HG02884 (cell line): Measurements from ENCODE around the gene NAPA.
A peak's percentile ranks its signal among the peaks of the same experiment; 100 is the strongest.
"Not testable (repeated sequence)": the region's sequence is repeated elsewhere in the genome, so short reads cannot be mapped to it uniquely, and the experiment has no call there.

Experiments
- ATAC-seq: cut with Tn5 transposase; IDR thresholded peaks from one replicate; pipeline ENCODE4 v1.9.1; 2021; ENCODE audit warnings: mild to moderate bottlenecking, moderate library complexity; ENCODE audit not compliant: unreplicated experiment

NAPA gene

DNA sequence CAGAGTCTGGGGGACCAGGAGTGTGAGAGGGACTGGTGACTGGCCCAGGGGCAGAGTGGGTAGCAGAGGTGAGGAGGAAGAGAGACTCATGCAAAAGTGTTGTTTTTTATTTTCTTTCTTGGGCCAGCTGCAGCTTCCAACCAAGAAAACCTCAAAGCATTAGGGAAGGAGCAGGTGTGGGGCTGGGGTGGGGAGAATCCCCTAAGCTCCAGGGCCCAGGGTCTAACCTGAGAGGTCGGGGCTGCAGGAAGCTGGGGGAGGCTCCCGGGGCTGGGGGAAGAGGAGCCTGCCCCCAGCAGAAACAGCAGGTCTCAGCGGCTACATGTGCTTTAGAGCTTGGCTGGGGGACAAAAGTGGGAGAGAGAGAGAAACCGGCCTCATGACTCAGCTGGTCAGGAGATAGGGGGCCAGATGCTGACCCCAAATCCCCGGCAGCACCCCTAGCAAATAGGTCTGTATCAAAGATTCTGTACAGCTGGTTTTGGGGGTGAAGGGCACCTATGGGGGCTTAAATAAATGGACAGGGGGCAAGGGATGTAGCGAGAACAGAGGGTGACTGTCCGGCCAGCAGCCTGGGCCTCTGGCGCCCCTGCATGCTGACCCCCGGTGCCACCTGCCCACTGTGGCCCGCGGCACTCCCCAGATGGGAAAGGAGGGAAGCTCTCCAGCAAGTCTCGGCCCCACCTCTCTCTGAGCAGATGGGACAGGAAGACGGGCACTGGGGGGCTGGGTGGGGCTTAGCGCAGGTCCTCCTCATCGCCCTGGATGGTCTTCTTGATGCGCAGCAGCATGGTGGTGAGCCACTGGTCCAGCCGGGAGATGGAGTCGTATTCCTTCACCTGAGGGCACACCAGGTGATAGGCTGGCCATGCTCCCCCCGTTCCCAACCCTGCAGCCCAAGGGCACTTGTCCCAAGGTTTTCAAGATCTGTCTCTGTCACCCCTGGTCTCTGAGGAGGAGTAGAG, 27.0 kb downstream of the NAPA start:
- ATAC-seq = no peak

- ATAC-seq = no peak
Measured at GRCh38 chr19:47486900-47487299, 28.0 kb downstream of the NAPA start.

DNA sequence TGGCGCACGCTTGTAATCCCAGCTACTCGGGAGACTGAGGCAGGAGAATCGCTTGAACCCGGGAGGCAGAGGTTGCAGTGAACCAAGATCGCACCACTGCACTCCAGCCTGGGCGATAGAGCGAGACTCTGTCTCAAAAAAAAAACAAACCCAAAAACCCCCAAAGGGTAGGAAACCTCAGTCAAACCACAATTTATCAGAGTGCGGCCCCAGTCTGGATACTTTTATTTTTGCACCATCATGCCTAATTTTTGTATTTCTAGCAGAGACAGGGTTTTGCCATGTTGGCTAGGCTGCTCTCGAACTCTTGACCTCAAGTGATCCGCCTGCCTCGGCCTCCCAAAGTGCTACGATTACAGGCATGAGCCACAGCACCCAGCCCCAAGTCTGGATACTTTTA, 28.6 kb downstream of the NAPA start:
- ATAC-seq = not testable (repeated sequence)

DNA sequence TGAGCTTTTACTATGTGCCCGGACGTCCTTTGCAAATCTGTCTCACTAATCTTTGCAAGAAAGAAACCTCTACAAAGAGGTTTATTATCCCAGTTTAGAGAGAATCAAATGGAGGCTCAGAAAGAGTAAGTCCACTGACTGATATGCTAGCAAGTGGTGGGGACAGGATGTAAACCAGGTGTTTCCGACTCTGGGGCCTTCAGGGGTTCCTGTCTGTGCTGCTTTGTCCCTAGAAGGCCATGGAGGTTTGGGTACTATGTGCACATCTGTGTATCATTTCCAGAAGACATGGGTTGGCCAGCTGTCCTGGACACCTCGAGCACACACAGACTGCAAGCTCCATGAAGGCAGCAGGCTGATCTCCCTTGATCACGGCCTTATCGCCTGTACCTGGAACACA, 29.7 kb downstream of the NAPA start:
- no peak for ATAC-seq

DNA sequence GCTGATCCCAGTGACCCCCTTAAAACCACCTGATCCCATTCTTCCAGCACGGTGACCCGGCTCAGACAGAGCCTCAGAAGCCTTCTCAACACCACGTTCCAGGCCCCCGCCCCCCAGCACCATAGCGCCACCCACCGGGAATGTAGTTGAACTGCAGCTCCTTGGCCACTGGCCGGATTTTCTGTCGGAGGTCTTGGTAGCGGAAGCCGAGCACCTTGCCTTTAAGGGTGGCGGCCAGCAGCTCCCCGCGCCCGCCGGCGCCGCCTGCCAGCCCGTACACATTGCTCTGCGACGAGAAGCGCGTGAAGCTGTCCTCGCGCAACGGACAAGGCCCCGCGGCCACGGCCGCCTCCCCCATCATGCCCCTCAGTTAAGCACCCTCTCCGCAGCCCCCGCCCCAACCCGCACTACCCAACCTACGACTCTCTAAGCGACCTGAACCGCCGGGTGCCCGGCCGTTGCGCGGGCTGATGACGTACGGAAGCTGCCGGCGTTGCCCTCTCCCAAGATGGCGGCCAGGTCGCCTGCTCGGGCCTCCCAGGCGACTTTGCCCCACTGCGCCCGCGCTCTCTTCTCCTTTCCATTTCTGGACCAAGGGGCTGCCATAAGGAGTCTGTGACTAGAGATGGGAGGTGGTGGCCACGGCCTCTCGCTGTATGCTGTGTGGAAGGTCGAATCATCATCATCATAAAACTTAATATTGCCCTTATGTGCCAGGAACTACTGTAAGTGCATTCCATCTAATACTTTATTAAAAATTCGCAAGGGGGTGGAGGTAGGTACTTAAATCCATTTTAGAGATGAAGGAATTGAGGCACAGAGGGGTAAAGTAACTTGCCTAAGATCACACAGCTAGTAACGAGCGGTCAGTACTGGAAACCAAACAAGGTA, 30.8 kb downstream of the NAPA start, which contains the start of gene KPTN:
TSS of gene KPTN (minus strand) at position 420 of the 891 bp plus-strand sequence. CDS start at position 361, 59 bp downstream.
- ATAC-seq = peak; percentile 67

DNA sequence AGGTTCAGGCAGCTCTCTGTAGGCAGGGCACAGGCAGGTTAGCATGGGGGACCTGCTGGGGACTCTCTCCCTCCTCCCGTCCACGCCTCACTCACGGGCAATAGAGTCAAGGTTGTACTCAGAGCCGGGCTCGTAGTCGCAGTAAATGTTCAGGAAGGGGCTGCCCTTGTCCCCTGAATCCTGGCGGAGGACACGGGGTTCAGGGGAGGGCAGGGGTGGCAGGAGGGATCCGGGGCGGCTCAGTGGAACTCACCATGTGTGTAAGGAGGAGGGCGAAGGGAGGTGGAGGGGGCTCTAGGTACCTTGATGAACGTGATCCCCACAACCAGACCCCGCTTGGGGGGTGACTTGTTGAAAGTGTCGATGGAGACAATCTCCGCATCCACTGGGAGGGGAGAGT, 31.7 kb downstream of the NAPA start:
- ATAC-seq = no peak

DNA sequence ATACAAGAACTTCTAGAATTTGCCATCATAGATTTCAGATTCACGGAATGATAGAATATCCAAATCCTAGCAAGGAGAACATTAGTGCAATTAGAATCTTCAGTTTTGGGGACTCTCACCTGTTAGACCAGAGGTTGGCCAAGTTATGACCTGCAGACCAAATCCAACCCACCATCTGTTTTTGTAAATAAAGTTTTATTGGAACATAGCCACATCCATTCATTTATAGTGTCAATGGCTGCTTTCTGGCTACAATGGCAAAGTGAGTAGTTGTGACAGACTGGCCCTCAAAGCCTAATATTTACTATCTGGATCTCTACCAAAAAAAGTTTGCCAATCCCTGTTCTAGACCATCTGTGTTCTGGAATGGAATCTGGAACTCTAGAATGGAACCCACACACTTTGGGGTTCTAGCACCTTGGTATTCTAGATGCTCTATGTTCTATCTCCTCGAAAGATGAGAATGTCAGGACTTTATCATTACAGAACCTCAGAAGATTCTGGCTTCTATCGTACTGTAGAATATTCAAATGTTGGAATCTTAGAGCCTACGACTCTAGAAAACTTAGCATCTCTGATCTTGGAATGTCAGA, 33.3 kb downstream of the NAPA start:
- no peak for ATAC-seq

GRCh38 chr19:47480658-47481057, 34.2 kb downstream of the NAPA start:
- ATAC-seq = no peak

- no peak for ATAC-seq
Measured at GRCh38 chr19:47479701-47480503, 35.0 kb downstream of the NAPA start.

GRCh38 chr19:47476438-47476972, 38.4 kb downstream of the NAPA start:
- no peak for ATAC-seq

- no peak for ATAC-seq
Measured at GRCh38 chr19:47475465-47475864, 39.4 kb downstream of the NAPA start.

DNA sequence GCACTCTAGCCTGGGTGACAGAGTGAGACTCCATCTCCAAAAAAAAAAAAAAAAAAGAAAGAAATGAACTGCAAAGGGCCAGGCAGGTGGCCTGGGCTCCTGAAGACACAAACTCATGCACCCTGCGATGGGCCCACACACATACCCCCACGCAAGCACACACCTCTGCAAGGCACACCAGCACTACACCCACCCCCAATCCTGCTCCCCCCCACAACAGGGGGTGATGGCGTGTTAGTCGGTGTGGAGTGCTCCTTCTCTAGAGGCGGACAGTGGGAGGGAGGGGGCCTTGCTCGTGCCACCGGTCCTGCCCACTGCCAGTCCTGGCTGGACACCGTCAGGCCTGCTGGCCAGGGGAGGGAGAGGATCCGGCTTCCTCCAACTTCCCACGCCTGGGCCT, 41.5 kb downstream of the NAPA start:
- no peak for ATAC-seq

- ATAC-seq = no peak
Measured at GRCh38 chr19:47471733-47472457, 43.0 kb downstream of the NAPA start, which contains the start of gene SLC8A2. Gene SLC8A2, minus strand, starts transcription at chr19:47471893. Its CDS starts 5,490 bp downstream, at chr19:47466403.

DNA sequence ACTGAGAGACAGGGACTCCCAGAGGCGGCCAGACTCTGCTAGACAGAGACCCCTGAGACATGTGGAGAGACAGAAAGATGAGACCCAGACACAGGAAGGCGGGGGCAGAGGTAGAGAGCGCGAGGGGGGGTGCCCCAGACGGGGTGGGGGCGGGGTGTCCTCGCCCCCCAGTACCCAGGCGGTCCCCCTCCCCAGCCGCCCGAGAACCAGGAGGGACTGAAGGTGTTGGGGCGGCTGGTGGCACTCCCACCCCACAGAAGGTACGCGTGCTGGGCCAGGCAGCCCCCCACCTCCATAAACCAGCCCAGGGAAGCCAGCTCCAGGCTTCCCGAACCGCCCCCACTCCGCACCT, 43.5 kb downstream of the NAPA start:
- no peak for ATAC-seq

- ATAC-seq = no peak
Measured at GRCh38 chr19:47470447-47471195, 44.2 kb downstream of the NAPA start.

DNA sequence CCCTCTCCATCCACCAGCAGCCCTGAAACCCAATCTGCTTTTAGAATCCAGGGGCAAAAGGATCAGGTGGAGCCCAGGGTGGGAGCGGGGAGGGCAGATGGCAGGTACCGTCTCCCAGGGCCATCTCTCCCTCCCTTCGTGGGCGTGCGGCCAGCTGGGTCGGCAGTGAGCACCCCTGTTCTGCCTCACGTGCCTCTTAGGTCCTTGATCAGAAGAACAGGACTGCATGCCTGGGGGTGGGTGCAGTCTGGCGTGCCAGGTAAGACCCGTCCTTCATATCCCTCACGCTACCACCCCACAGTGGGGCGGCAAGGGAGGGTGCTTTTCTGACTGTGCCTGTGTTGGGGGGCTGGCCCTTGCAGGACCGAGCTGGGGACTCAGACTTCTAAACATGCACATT, 45.1 kb downstream of the NAPA start:
- ATAC-seq = no peak

DNA sequence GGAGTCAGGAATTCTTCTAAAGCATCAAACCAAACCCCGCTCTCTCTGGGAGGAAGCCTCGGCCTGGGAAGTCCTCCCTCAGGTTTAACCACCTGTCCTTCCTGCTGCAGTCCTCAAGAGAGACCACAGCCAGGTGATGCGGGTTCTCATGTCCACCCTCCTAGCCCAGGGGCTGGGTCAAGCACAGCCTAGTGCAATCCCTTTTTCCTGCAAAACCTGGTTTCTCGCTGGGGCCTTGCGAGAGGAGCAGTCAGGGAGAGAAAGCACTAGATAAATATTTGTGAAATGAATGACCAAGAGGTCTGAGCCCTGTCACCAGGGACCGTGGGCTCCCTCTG, 45.5 kb downstream of the NAPA start:
- no peak for ATAC-seq

DNA sequence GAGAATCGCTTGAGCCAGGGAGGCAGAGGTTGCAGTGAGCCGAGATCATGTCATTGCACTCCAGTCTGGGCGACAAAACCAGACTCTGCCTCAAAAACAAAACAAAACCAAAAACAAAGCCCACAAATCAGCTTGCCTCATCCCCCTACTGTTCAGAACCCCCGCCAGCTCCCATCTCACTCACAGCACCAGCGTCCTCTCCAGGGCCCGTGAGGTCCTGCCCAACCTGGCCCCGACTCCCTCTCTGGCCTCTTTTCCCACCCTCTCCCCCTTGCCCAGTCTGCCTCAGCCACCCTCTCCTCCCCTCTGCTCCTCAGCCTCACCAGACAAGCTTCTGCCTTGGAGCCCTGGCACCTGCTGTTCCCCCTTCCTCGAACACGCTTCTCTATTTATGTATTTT, 46.9 kb downstream of the NAPA start:
- no peak for ATAC-seq

DNA sequence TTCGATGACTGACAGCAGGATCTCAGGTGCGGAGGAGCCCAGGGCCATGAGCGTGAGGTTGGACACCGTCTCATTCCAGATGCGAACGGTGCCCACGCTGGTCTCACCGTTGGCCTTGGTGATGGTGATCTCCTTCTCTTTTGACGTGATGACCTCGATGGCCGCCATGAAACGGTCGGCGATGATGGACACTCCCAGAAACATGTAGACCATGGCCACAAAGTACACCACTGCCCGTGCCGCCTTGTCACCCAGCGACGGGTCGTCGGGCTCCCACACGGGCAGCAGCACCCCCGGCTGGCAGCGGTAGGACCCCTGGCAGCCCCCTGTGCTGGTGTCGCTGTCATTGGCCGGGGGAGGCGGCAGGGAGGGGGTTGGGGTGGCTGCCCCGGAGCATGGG, 48.9 kb downstream of the NAPA start:
- no peak for ATAC-seq
